DND-41 (cell line): ENCODE results near the gene GPR179.

Experiments used
- ATAC-seq: fragments of 200-7000 bp; cut with Tn5 transposase; 3 replicates; pipeline ENCODE4 v1.9.1; 2021; ENCODE audit warnings: low read depth; ENCODE audit not compliant: insufficient read depth
- DNase-seq: peaks from one replicate; pipeline ENCODE4 v3.0.0-alpha.2; 2020
- H2AFZ ChIP-seq: 2 replicates; pipeline ENCODE4 v1.6.0; 2012; ENCODE audit warnings: low read depth, low read length
- H3K27ac ChIP-seq: 2 replicates; pipeline ENCODE4 v1.5.1; 2012; ENCODE audit warnings: low read length, inconsistent platforms
- H3K27me3 ChIP-seq: fragments of 200-600 bp; sonication (generic); 2 replicates; pipeline ENCODE4 v1.6.0; 2012; ENCODE audit warnings: low read length, mild to moderate bottlenecking, inconsistent platforms; ENCODE audit not compliant: insufficient read depth, poor library complexity
- H3K36me3 ChIP-seq: 2 replicates; pipeline ENCODE4 v1.5.1; 2012; ENCODE audit warnings: low read length, inconsistent platforms; ENCODE audit not compliant: insufficient read depth
- H3K4me1 ChIP-seq: 2 replicates; pipeline ENCODE4 v1.5.1; 2012; ENCODE audit warnings: mild to moderate bottlenecking, low read length; ENCODE audit not compliant: insufficient read depth
- H3K4me2 ChIP-seq: 2 replicates; pipeline ENCODE4 v1.6.0; 2012; ENCODE audit warnings: mild to moderate bottlenecking, moderate library complexity, low read length, inconsistent platforms; ENCODE audit not compliant: insufficient read depth
- H3K4me3 ChIP-seq, 2 experiments: fragments of 200-600 bp in 1 of 2; shearing (Covaris generic) in 1 of 2; 2 replicates each; pipeline ENCODE4 v1.5.1; 2012 to 2016; ENCODE audit warnings: inconsistent platforms in 2 of 2, low read length in 2 of 2, mild to moderate bottlenecking in 2 of 2, low read depth in 1 of 2, moderate library complexity in 1 of 2
- H3K79me2 ChIP-seq: 2 replicates; pipeline ENCODE4 v1.6.0; 2012; ENCODE audit warnings: low read length, inconsistent platforms; ENCODE audit not compliant: insufficient read depth
- H3K9ac ChIP-seq: 2 replicates; pipeline ENCODE4 v1.6.0; 2012; ENCODE audit warnings: low read depth, mild to moderate bottlenecking, inconsistent platforms, low read length, moderate library complexity
- H3K9me3 ChIP-seq: 2 replicates; pipeline ENCODE4 v1.5.1; 2012; ENCODE audit warnings: low read length, moderate library complexity, mild to moderate bottlenecking, inconsistent platforms; ENCODE audit not compliant: insufficient read depth, severe bottlenecking
- H4K20me1 ChIP-seq: 2 replicates; pipeline ENCODE4 v1.6.0; 2012; ENCODE audit warnings: low read length; ENCODE audit not compliant: insufficient read depth
- CTCF ChIP-seq: IDR thresholded peaks from 2 replicates; pipeline ENCODE4 v1.5.1; 2012; ENCODE audit warnings: borderline replicate concordance, low read length, moderate library complexity, mild to moderate bottlenecking; ENCODE audit not compliant: poor library complexity, severe bottlenecking; ENCODE audit errors: extremely low read depth
- EZH2 ChIP-seq: IDR thresholded peaks from 3 replicates; pipeline ENCODE4 v1.6.1; 2012; ENCODE audit warnings: borderline replicate concordance, low read depth, mild to moderate bottlenecking, moderate library complexity, low read length, inconsistent platforms; ENCODE audit not compliant: severe bottlenecking

The GPR179 gene

GRCh38 chr17:38338053-38338452 is 5.7 kb downstream of the GPR179 start:
- no peaks in the 10 kb centered on the region for H3K27me3 ChIP-seq
- H3K36me3 ChIP-seq = no peaks in the 10 kb centered on the region
- ATAC-seq (no peak), DNase-seq (no peak)
- H3K4me3 ChIP-seq = no peak overlapping the region
- H2AFZ ChIP-seq = no peak overlapping the region
- H3K27ac ChIP-seq = no peak overlapping the region
- H3K79me2 ChIP-seq = no peaks in the 10 kb centered on the region
- H3K4me1 ChIP-seq = no peaks in the 10 kb centered on the region
- H3K9me3 ChIP-seq = no peaks in the 10 kb centered on the region
- no peak overlapping the region for H3K4me2 ChIP-seq
- no peaks in the 10 kb centered on the region; the same call in 1 of the 2 replicates for H4K20me1 ChIP-seq
- H3K9ac ChIP-seq = no peak overlapping the region
- TF ChIP-seq EZH2 (no peak), CTCF (no peak)

GRCh38 chr17:38336838-38337237 is 6.9 kb downstream of the GPR179 start:
- Histone ChIP-seq H3K4me1 (no peaks in the 10 kb centered on the region), H3K4me2 (no peak overlapping the region), H3K27me3 (no peaks in the 10 kb centered on the region), H3K79me2 (no peaks in the 10 kb centered on the region), H2AFZ (no peak overlapping the region), H3K9me3 (no peaks in the 10 kb centered on the region), H3K9ac (no peak overlapping the region), H3K4me3 (no peak overlapping the region), H3K36me3 (no peaks in the 10 kb centered on the region), H4K20me1 (no peaks in the 10 kb centered on the region; the same call in 1 of the 2 replicates), H3K27ac (no peak overlapping the region)
- no peak for DNase-seq
- TF ChIP-seq EZH2 = no peak
- no peak for TF ChIP-seq CTCF
- ATAC-seq = no peak

- Histone ChIP-seq H3K4me2 (no peak overlapping the region), H3K9me3 (no peaks in the 10 kb centered on the region), H3K9ac (no peak overlapping the region), H2AFZ (no peak overlapping the region), H3K4me1 (no peaks in the 10 kb centered on the region), H3K79me2 (no peaks in the 10 kb centered on the region), H4K20me1 (no peaks in the 10 kb centered on the region; the same call in 1 of the 2 replicates), H3K36me3 (no peaks in the 10 kb centered on the region), H3K27me3 (no peaks in the 10 kb centered on the region), H3K27ac (no peak overlapping the region), H3K4me3 (no peak overlapping the region)
- TF ChIP-seq EZH2 = no peak
- TF ChIP-seq CTCF = no peak
- ATAC-seq = no peak
- no peak for DNase-seq
Observed at GRCh38 chr17:38334480-38335364, 9.0 kb downstream of the GPR179 start.
